ENCODE measurements around the gene ZNF362.
"Not testable (repeated sequence)": the region's sequence is repeated elsewhere in the genome, so short reads cannot be mapped to it uniquely, and the experiment has no call there.

Gene ZNF362

GRCh38 chr1:33297911-33298622, 41.8 kb downstream of the ZNF362 start:
- no peak for DNase-seq (ENCODE audit: low read depth in 1 of 2, low spot score in 1 of 2)
- in situ Hi-C loops (cut with HindIII; ENCODE audit: low pct_unique_long_range_greater_than_20kb, low sequenced_read_pairs) = no loop called here
- no peak for TF ChIP-seq JUND (IDR thresholded peaks at IDR 0.05; ENCODE audit: low read depth)

- in situ Hi-C loops (cut with HindIII; ENCODE audit: low pct_unique_long_range_greater_than_20kb, low sequenced_read_pairs) = no loop called here
- no peak for TF ChIP-seq JUND (IDR thresholded peaks at IDR 0.05; ENCODE audit: low read depth)
- peak; percentile 67 to 71 for DNase-seq (ENCODE audit: low read depth in 1 of 2, low spot score in 1 of 2)
Measured at GRCh38 chr1:33298623-33299277, 42.5 kb downstream of the ZNF362 start.

DNA sequence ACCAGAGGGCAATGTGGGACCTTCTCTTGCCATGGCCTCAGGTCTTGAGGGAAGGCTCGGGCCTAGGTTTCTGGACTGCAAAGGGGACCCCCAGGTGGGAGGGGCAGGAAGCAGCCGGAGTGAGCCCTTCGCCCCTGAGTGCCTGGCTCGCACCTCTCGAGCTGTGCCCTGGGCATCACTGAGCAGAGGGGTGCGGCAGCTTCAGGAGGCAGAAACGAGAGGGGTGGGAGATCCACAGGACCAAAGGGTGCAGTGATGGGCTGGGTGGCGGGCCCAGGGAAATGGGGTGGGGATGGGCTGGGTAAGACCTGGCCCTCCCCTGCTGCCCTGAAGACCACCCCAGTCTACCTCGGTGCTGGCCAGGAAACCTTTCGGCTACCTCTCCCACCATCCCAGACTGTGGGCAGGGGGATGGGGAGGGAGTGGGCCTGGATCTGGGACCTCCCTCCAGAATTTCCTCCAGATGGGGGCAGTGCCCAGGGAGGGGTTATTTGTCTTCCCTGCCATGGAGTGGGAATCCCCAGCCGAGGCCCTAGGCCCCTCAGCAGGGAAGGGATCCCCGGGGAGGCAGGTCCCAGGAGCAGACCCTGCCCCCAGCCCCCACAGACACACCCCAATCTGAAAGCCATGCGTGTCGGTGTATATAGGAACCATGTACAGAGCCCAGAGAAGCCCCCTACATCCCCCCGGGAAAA, 43.3 kb downstream of the ZNF362 start:
- in situ Hi-C loops (cut with HindIII; ENCODE audit: low pct_unique_long_range_greater_than_20kb, low sequenced_read_pairs) = no loop called here
- no peak for DNase-seq (ENCODE audit: low read depth in 1 of 2, low spot score in 1 of 2)
- no peak for TF ChIP-seq JUND (IDR thresholded peaks at IDR 0.05; ENCODE audit: low read depth)

GRCh38 chr1:33300673-33301072, 44.4 kb downstream of the ZNF362 start:
- no peak for TF ChIP-seq JUND (IDR thresholded peaks at IDR 0.05; ENCODE audit: low read depth)
- in situ Hi-C loops (cut with HindIII; ENCODE audit: low pct_unique_long_range_greater_than_20kb, low sequenced_read_pairs) = no loop called here
- no peak for DNase-seq (ENCODE audit: low read depth in 1 of 2, low spot score in 1 of 2)

- TF ChIP-seq JUND (IDR thresholded peaks at IDR 0.05; ENCODE audit: low read depth) = no peak
- DNase-seq (ENCODE audit: low read depth in 1 of 2, low spot score in 1 of 2) = no peak
- in situ Hi-C loops (cut with HindIII; ENCODE audit: low pct_unique_long_range_greater_than_20kb, low sequenced_read_pairs) = no loop called here
Measured at GRCh38 chr1:33301273-33301984, 45.1 kb downstream of the ZNF362 start.

GRCh38 chr1:33302325-33302724, 46.0 kb downstream of the ZNF362 start:
- no peak for DNase-seq (ENCODE audit: low read depth in 1 of 2, low spot score in 1 of 2)
- in situ Hi-C loops (cut with HindIII; ENCODE audit: low pct_unique_long_range_greater_than_20kb, low sequenced_read_pairs) = no loop called here
- TF ChIP-seq JUND (IDR thresholded peaks at IDR 0.05; ENCODE audit: low read depth) = no peak

DNA sequence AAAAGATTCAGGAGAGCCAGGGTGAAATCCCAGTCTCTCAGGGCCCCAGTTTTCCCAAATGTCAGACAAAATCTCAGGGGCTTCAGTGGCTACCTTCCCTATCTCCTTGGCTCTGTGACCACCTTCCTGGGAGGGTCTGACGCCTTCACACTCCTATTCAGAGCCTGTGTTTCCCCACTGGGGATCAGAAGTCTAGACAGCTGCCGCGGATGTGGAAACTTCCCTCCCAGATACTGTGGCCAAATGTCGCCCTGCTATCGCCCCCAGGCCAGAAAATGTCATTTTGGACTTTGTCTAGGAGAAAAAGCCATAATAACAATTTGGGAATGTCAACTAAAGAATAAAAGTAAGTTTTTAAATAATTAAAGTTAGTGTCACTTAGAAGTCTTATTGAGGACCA, 48.7 kb downstream of the ZNF362 start:
- TF ChIP-seq JUND (IDR thresholded peaks at IDR 0.05; ENCODE audit: low read depth) = no peak
- in situ Hi-C loops (cut with HindIII; ENCODE audit: low pct_unique_long_range_greater_than_20kb, low sequenced_read_pairs) = no loop called here
- no peak for DNase-seq (ENCODE audit: low read depth in 1 of 2, low spot score in 1 of 2)

DNA sequence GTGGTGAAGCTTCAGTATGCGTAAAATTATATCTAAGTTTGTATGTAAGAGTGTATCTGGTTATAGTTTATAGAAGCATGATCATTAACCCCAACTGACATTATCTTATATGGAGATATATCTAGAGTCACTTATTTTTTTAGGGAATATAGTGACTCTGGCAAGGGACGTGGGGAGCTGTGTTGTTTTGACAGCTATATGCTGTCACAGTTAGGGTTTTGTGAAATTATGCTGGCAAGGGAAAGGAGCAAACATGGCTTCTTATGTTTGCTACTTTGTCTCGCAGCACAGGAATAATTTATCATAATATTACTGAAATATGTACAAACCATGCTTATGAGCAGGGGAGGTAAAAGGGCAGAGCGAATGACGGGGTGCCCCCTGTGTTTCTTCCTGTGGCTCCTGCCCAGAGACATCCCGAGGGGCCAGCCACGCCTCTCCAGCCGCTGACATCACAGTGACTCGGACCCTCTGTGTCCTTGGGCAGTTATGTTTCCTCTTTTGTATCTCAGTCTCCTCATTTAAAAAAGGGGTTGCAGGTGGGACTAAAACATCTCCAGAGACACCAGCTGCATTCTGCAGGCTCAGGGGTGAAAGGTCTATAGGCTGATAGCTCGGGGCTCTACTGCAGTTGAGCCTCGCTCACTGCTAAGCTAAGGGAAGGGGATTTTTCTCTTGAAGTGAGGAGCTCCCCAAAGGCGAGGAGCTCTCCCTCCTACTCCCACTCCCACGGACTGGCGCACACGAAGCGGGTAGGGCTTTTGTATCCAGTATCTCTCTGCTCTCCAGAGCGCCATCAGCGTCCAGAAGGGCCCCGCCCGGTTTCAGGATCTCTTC, 49.7 kb downstream of the ZNF362 start:
- no peak for DNase-seq (ENCODE audit: low read depth in 1 of 2, low spot score in 1 of 2)
- in situ Hi-C loops (cut with HindIII; ENCODE audit: low pct_unique_long_range_greater_than_20kb, low sequenced_read_pairs) = no loop called here
- no peak for TF ChIP-seq JUND (IDR thresholded peaks at IDR 0.05; ENCODE audit: low read depth)

GRCh38 chr1:33306653-33307493, 50.6 kb downstream of the ZNF362 start:
- in situ Hi-C loops (cut with HindIII; ENCODE audit: low pct_unique_long_range_greater_than_20kb, low sequenced_read_pairs) = no loop called here
- DNase-seq (ENCODE audit: low read depth in 1 of 2, low spot score in 1 of 2) = no peak
- TF ChIP-seq JUND (IDR thresholded peaks at IDR 0.05; ENCODE audit: low read depth) = no peak

GRCh38 chr1:33307494-33307864, 51.2 kb downstream of the ZNF362 start:
- TF ChIP-seq JUND (IDR thresholded peaks at IDR 0.05; ENCODE audit: low read depth) = no peak
- in situ Hi-C loops (cut with HindIII; ENCODE audit: low pct_unique_long_range_greater_than_20kb, low sequenced_read_pairs) = no loop called here
- no peak for DNase-seq (ENCODE audit: low read depth in 1 of 2, low spot score in 1 of 2)

DNA sequence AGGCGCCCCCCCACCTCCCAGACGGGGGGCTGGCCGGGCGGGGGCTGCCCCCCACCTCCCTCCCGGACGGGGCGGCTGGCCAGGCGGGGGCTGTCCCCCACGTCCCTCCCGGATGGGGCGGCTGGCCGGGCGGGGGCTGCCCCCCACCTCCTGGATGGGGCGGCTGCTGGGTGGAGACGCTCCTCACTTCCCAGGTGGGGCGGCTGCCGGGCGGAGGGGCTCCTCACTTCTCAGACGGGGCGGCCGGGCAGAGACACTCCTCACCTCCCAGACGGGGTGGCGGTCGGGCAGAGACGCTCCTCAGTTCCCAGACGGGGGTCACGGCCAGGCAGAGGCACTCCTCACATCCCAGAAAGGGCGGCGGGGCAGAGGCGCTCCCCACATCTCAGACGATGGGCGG, 53.1 kb downstream of the ZNF362 start:
- in situ Hi-C loops (cut with HindIII; ENCODE audit: low pct_unique_long_range_greater_than_20kb, low sequenced_read_pairs); DNase-seq (ENCODE audit: low read depth in 1 of 2, low spot score in 1 of 2): not testable (repeated sequence)

Measured in T47D (cell line).